Neural progenitor cell (in vitro differentiated cells): Measurements from ENCODE around the gene ETFBKMT. TPM values are rescaled to one million over a fixed set of nuclear protein-coding genes. Genes with fewer than 3 reads are reported as not detected.

Experiments used
- DNase-seq: peaks from one replicate; pipeline ENCODE4 v3.0.0-alpha.2; 2016; ENCODE audit warnings: low spot score
- H2AFZ ChIP-seq: fragments of 200-600 bp; sonication (generic); replicated peaks from 2 replicates; pipeline ENCODE4 v1.6.1; 2016; ENCODE audit warnings: antibody characterized with exemption
- H3F3A ChIP-seq: fragments of 200-600 bp; sonication (generic); 2 replicates; pipeline ENCODE4 v1.6.1; 2016; ENCODE audit warnings: antibody characterized with exemption, low read depth
- H3K27ac ChIP-seq: fragments of 200-600 bp; sonication (generic); 2 replicates; pipeline ENCODE4 v1.5.1; 2016; ENCODE audit warnings: mild to moderate bottlenecking
- H3K27me3 ChIP-seq: fragments of 200-600 bp; sonication (generic); 2 replicates; pipeline ENCODE4 v1.6.1; 2016; ENCODE audit warnings: mild to moderate bottlenecking, moderate library complexity
- H3K36me3 ChIP-seq: fragments of 200-600 bp; sonication (generic); 2 replicates; pipeline ENCODE4 v1.5.1; 2016
- H3K4me1 ChIP-seq: fragments of 200-600 bp; sonication (generic); 2 replicates; pipeline ENCODE4 v1.6.1; 2016; ENCODE audit warnings: mixed run types
- H3K4me2 ChIP-seq: fragments of 200-600 bp; sonication (generic); 2 replicates; pipeline ENCODE4 v1.6.1; 2016
- H3K4me3 ChIP-seq: fragments of 200-600 bp; sonication (generic); 2 replicates; pipeline ENCODE4 v1.5.1; 2016
- H3K79me2 ChIP-seq: fragments of 200-600 bp; sonication (generic); 2 replicates; pipeline ENCODE4 v1.6.1; 2016; ENCODE audit warnings: low read depth
- H3K9ac ChIP-seq: fragments of 200-600 bp; sonication (generic); 2 replicates; pipeline ENCODE4 v1.6.1; 2016
- H3K9me3 ChIP-seq: fragments of 200-600 bp; sonication (generic); 2 replicates; pipeline ENCODE4 v1.5.1; 2016; ENCODE audit warnings: low read depth
- H4K20me1 ChIP-seq: fragments of 200-600 bp; sonication (generic); 2 replicates; pipeline ENCODE4 v1.6.1; 2016; ENCODE audit warnings: low read depth
- H3K27ac Mint-ChIP-seq: 3 replicates; pipeline ENCODE4 v1.8.0; 2021; ENCODE audit warnings: mixed read lengths
- H3K27me3 Mint-ChIP-seq: 2 replicates; pipeline ENCODE4 v1.8.0; 2022; ENCODE audit warnings: low read depth, mild to moderate bottlenecking, inconsistent platforms, moderate library complexity, mixed read lengths; ENCODE audit not compliant: insufficient read depth
- H3K36me3 Mint-ChIP-seq: 3 replicates; pipeline ENCODE4 v1.8.0; 2021; ENCODE audit warnings: mixed read lengths
- H3K4me1 Mint-ChIP-seq: 3 replicates; pipeline ENCODE4 v1.8.0; 2021; ENCODE audit warnings: mixed read lengths
- H3K4me3 Mint-ChIP-seq: 3 replicates; pipeline ENCODE4 v1.8.0; 2021; ENCODE audit warnings: mild to moderate bottlenecking, moderate library complexity, mixed read lengths
- H3K9me3 Mint-ChIP-seq: 3 replicates; pipeline ENCODE4 v1.8.0; 2020; ENCODE audit warnings: mixed read lengths
- CTCF ChIP-seq: fragments of 200-600 bp; sonication (generic); IDR thresholded peaks from 2 replicates; pipeline ENCODE4 v1.5.1; 2017; ENCODE audit warnings: antibody characterized with exemption, mild to moderate bottlenecking
- EZH2 ChIP-seq: fragments of 200-600 bp; sonication (generic); IDR thresholded peaks from 2 replicates; pipeline ENCODE4 v1.6.1; 2017; ENCODE audit warnings: antibody characterized with exemption, mild to moderate bottlenecking, moderate library complexity
- EZH2phosphoT487 ChIP-seq: fragments of 200-600 bp; sonication (generic); IDR thresholded peaks from 2 replicates; pipeline ENCODE4 v1.6.1; 2017; ENCODE audit warnings: antibody characterized with exemption
- total RNA-seq: library from RNA; depleted of rRNA; stranded (reverse); fragments of >200 nt; gene quantifications from 2 replicates; pipeline ENCODE4 v1.2.3, GENCODE V29; 2015; ENCODE audit warnings: low replicate concordance

ETFBKMT gene
- total RNA-seq, 1 donor from 2014 or later = 1.5 TPM

GRCh38 chr12:31631809-31632208 is 27.7 kb upstream of the ETFBKMT start:
- Histone ChIP-seq H3K9me3 (no peaks in the 10 kb centered on the region), H4K20me1 (no peaks in the 10 kb centered on the region), H3K79me2 (no peaks in the 10 kb centered on the region), H3F3A (no peaks in the 10 kb centered on the region), H3K4me3 (no peak overlapping the region), H3K27me3 (no peaks in the 10 kb centered on the region), H3K27ac (no peak overlapping the region), H3K4me1 (peaks cover 3% of the 10 kb centered on the region), H2AFZ (no peak overlapping the region), H3K9ac (no peak overlapping the region), H3K4me2 (no peak overlapping the region), H3K36me3 (no peaks in the 10 kb centered on the region)
- no peaks in the 10 kb centered on the region for H3K9me3 Mint-ChIP-seq
- no peak for TF ChIP-seq EZH2phosphoT487
- no peak for TF ChIP-seq CTCF
- TF ChIP-seq EZH2 = no peak
- peaks cover 40% of the 10 kb centered on the region for H3K4me1 Mint-ChIP-seq
- DNase-seq = no peak
- H3K4me3 Mint-ChIP-seq = no peak overlapping the region
- no peaks in the 10 kb centered on the region for H3K36me3 Mint-ChIP-seq
- H3K27me3 Mint-ChIP-seq = peaks cover 11% of the 10 kb centered on the region
- peak overlapping the region; percentile 98 for H3K27ac Mint-ChIP-seq

- peaks cover 8% of the 10 kb centered on the region for H3K27me3 Mint-ChIP-seq
- Histone ChIP-seq H4K20me1 (no peaks in the 10 kb centered on the region), H3K9me3 (no peaks in the 10 kb centered on the region), H3K36me3 (no peaks in the 10 kb centered on the region), H3K27ac (no peak overlapping the region), H3K9ac (no peak overlapping the region), H3K79me2 (no peaks in the 10 kb centered on the region), H3K4me3 (no peak overlapping the region), H3K4me2 (no peak overlapping the region), H3F3A (no peaks in the 10 kb centered on the region), H3K4me1 (no peaks in the 10 kb centered on the region), H3K27me3 (no peaks in the 10 kb centered on the region), H2AFZ (no peak overlapping the region)
- H3K9me3 Mint-ChIP-seq = no peaks in the 10 kb centered on the region
- no peaks in the 10 kb centered on the region for H3K36me3 Mint-ChIP-seq
- TF ChIP-seq EZH2 = no peak
- no peak for TF ChIP-seq EZH2phosphoT487
- TF ChIP-seq CTCF = no peak
- no peak overlapping the region for H3K4me3 Mint-ChIP-seq
- no peak for DNase-seq
- no peak overlapping the region for H3K27ac Mint-ChIP-seq
- peaks cover 34% of the 10 kb centered on the region for H3K4me1 Mint-ChIP-seq
Observed at GRCh38 chr12:31633464-31633863, 26.0 kb upstream of the ETFBKMT start.

GRCh38 chr12:31634620-31635019 is 24.9 kb upstream of the ETFBKMT start:
- Mint-ChIP-seq H3K4me1 (peaks cover 28% of the 10 kb centered on the region), H3K4me3 (no peak overlapping the region), H3K36me3 (no peaks in the 10 kb centered on the region), H3K27me3 (peaks cover 5% of the 10 kb centered on the region), H3K27ac (no peak overlapping the region), H3K9me3 (no peaks in the 10 kb centered on the region)
- no peaks in the 10 kb centered on the region for H4K20me1 ChIP-seq
- H3K4me2 ChIP-seq = no peak overlapping the region
- H3K4me1 ChIP-seq = no peaks in the 10 kb centered on the region
- H3K9ac ChIP-seq = no peak overlapping the region
- no peak overlapping the region for H2AFZ ChIP-seq
- DNase-seq = no peak
- H3K36me3 ChIP-seq = no peaks in the 10 kb centered on the region
- TF ChIP-seq EZH2 = no peak
- TF ChIP-seq CTCF = no peak
- TF ChIP-seq EZH2phosphoT487 = no peak
- no peak overlapping the region for H3K4me3 ChIP-seq
- no peaks in the 10 kb centered on the region for H3K27me3 ChIP-seq
- no peak overlapping the region for H3K27ac ChIP-seq
- H3F3A ChIP-seq = no peaks in the 10 kb centered on the region
- no peaks in the 10 kb centered on the region for H3K79me2 ChIP-seq
- H3K9me3 ChIP-seq = no peaks in the 10 kb centered on the region
